IPS DF 6.9 (cell line): ENCODE measurements around the gene GCNT3.

Source experiments
- DNase-seq: peaks from one replicate; pipeline ENCODE4 v3.0.0-alpha.2; 2013; ENCODE audit warnings: low read depth, low spot score
- H3K27ac ChIP-seq: one replicate; pipeline ENCODE4 v1.5.1; 2013; ENCODE audit warnings: low read length, control low read depth
- H3K27me3 ChIP-seq: 2 replicates; pipeline ENCODE4 v1.6.1; 2013; ENCODE audit warnings: mild to moderate bottlenecking, low read length; ENCODE audit not compliant: control insufficient read depth, insufficient read depth
- H3K36me3 ChIP-seq: 2 replicates; pipeline ENCODE4 v1.6.1; 2013; ENCODE audit warnings: low read length; ENCODE audit not compliant: control insufficient read depth, insufficient read depth
- H3K4me1 ChIP-seq: 2 replicates; pipeline ENCODE4 v1.6.1; 2013; ENCODE audit warnings: low read length; ENCODE audit not compliant: control insufficient read depth, insufficient read depth
- H3K4me3 ChIP-seq: 2 replicates; pipeline ENCODE4 v1.5.1; 2013; ENCODE audit warnings: mild to moderate bottlenecking, low read length
- H3K9me3 ChIP-seq: 2 replicates; pipeline ENCODE4 v1.6.1; 2013; ENCODE audit warnings: low read length, inconsistent platforms; ENCODE audit not compliant: control insufficient read depth, insufficient read depth
- WGBS: extraction: QIAGEN DNeasy Blood & Tissue Kit; methylation state at CpG from one replicate; pipeline ENCODE4 v1.1.7; 2013; ENCODE audit warnings: mixed read lengths, missing lambda C conversion rate; ENCODE audit not compliant: insufficient read length, insufficient coverage; 5-methylcytosine and 5-hydroxymethylcytosine counted together

The GCNT3 gene, protein sequence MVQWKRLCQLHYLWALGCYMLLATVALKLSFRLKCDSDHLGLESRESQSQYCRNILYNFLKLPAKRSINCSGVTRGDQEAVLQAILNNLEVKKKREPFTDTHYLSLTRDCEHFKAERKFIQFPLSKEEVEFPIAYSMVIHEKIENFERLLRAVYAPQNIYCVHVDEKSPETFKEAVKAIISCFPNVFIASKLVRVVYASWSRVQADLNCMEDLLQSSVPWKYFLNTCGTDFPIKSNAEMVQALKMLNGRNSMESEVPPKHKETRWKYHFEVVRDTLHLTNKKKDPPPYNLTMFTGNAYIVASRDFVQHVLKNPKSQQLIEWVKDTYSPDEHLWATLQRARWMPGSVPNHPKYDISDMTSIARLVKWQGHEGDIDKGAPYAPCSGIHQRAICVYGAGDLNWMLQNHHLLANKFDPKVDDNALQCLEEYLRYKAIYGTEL

DNA sequence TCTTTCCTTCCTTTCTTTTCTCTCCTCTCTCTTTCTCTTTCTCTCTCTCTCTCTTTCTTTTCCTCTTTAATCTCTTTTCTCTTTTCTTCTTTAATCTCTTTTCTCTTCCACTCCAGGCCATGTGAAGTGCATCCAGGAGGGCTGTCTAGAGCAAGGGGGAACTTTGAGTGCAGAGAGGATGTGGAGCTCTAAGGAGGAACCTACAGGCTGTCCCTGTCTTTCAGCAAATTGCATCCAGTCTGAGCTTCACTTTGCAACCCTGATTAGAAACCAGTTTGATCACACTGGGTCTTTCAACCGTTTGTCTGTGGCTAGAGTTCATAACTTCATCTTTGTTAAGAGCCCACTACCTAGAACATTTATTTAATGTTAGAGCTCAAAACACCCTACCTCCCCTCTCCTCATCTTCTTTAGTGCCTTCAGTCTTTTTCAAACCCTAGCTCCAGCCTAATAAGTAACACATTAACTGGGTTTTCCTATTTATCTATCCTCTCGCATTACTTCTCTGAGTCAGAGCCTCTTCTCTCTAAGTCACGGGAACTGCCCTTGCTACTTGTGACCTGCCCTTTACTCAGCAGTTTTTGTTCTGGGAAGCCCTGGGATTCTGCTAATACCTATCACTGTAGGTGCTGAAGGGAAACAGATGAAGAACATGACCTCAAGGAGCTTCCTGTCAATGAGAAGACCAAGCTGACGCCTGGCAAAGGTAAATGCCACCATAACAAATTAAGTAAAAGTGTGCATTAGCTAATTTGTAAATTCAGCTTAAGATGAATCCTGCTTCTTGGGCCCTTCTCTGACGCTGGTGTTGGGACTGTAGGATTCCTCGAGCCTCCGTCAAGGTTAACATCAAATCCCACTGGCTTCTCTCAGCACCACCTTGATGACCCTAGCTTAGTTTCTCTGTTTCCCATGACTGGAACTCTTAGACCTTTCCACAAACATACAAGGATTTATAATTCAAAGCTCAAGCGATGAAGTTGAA lies at the start of gene GCNT3:
Gene GCNT3 (plus strand): TSS at position 508 of the 985 bp plus-strand sequence. CDS start 6,456 bp downstream, outside the sequence.
- Histone ChIP-seq H3K4me3 (no peak within 1 kb of the TSS), H3K27ac (no peak within 1 kb of the TSS), H3K27me3 (no peaks in the 10 kb centered on the region; the same call in 1 of the 2 replicates), H3K36me3 (no peaks in the 10 kb centered on the region), H3K4me1 (no peaks in the 10 kb centered on the region), H3K9me3 (no peaks in the 10 kb centered on the region)
- WGBS = no CpG with 5 or more reads among the region's 8 CpGs
- no peak for DNase-seq

DNA sequence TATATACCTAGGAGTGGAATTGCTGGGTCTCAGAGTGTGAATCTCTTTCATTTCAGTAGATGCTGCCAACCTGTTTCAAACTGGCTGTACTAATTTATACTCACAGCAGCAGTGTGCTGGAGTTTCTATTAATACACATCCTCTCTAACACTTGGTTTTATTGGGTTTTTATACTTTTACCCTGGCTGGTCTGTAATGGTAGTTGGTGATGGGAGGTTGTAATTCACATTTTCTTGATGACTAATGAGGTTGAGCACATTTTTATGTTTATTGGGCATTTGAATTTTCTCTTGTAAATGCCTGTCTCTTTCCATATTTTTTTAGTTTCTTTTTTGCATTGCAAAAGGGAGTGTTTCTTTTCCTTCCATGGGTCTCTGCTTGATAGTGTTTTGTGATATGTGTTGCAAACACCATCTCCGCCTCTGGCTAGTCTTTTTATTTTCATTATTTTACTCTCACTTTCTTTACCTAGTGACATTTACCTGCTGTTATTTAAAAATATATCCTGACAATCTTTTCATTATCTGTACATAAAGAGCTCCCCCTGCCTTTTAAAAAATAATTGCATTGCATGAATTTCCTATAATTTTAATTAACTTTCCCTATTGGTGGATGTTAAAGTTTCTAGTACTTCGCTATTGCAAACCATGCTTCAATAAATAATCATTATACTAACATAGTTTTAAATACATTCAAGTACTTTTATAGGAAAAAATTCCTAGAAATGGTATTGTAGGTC lies 49.0 kb upstream of the GCNT3 start:
- Histone ChIP-seq H3K27me3 (no peaks in the 10 kb centered on the region), H3K4me1 (no peaks in the 10 kb centered on the region), H3K9me3 (no peaks in the 10 kb centered on the region), H3K27ac (no peak overlapping the region), H3K4me3 (no peak overlapping the region), H3K36me3 (no peaks in the 10 kb centered on the region)
- DNase-seq = no peak
- WGBS = no CpG with 5 or more reads among the region's 2 CpGs

- Histone ChIP-seq H3K4me3 (no peak overlapping the region), H3K36me3 (no peaks in the 10 kb centered on the region), H3K9me3 (no peaks in the 10 kb centered on the region), H3K4me1 (no peaks in the 10 kb centered on the region), H3K27me3 (no peaks in the 10 kb centered on the region), H3K27ac (no peak overlapping the region)
- no peak for DNase-seq
- WGBS = no CpG with 5 or more reads among the region's 4 CpGs
Observed at GRCh38 chr15:59565299-59565698, 46.3 kb upstream of the GCNT3 start.

- no peak for DNase-seq
- H3K4me1 ChIP-seq = no peaks in the 10 kb centered on the region
- no peaks in the 10 kb centered on the region for H3K9me3 ChIP-seq
- WGBS = no CpG with 5 or more reads among the region's 1 CpG
- H3K27ac ChIP-seq = no peak overlapping the region
- no peak overlapping the region for H3K4me3 ChIP-seq
- no peaks in the 10 kb centered on the region for H3K36me3 ChIP-seq
- no peaks in the 10 kb centered on the region for H3K27me3 ChIP-seq
Observed at GRCh38 chr15:59567324-59567723, 44.3 kb upstream of the GCNT3 start.

- Histone ChIP-seq H3K27me3 (no peaks in the 10 kb centered on the region), H3K4me1 (no peaks in the 10 kb centered on the region), H3K9me3 (no peaks in the 10 kb centered on the region), H3K36me3 (no peaks in the 10 kb centered on the region), H3K4me3 (no peak overlapping the region), H3K27ac (no peak overlapping the region)
- no peak for DNase-seq
- no CpG with 5 or more reads among the region's 8 CpGs for WGBS
Observed at GRCh38 chr15:59569477-59569876, 42.1 kb upstream of the GCNT3 start.

DNA sequence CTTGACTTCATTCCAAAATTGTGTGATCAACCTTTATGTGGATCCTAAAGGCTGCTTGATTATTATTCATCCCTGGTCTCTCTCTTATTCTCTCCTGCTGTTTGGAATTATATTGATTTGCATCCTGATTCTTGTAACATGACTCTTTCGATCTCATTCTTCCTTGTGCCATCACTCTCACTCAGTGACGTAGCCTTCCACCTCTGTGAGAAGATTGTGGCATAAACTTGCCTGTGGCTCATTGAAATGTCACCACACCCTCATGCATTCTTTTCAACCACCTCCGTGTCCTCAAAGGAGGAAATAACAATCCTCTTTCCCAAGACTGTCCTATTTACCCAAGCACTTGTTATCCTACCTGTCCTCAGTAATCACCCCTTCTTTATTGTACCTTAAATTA lies 41.3 kb upstream of the GCNT3 start:
- Histone ChIP-seq H3K4me3 (no peak overlapping the region), H3K27me3 (no peaks in the 10 kb centered on the region), H3K4me1 (no peaks in the 10 kb centered on the region), H3K36me3 (no peaks in the 10 kb centered on the region), H3K27ac (no peak overlapping the region), H3K9me3 (no peaks in the 10 kb centered on the region)
- DNase-seq = no peak
- no CpG with 5 or more reads among the region's 3 CpGs for WGBS

DNA sequence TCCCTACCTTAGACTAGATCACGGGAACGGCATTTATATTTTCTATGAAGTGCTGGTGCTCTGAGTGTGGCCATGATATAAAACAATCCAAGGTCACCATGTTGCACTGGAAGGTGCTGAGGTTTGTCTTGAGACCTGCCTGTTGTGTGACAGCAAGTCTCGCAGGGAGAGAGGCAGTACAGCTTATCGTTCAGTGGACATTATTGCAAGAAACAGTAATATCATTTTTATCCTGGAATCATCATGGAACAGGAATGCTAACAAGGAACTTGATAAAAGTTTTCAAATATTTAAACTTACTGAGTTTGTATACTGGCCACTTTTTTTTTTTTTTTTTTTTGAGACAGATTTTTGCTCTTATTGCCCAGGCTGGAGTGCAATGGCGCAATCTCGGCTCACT lies 40.0 kb upstream of the GCNT3 start:
- Histone ChIP-seq H3K27ac (no peak overlapping the region), H3K4me3 (no peak overlapping the region), H3K9me3 (no peaks in the 10 kb centered on the region), H3K36me3 (no peaks in the 10 kb centered on the region), H3K4me1 (no peaks in the 10 kb centered on the region), H3K27me3 (no peaks in the 10 kb centered on the region)
- WGBS = no CpG with 5 or more reads among the region's 6 CpGs
- DNase-seq = no peak

GRCh38 chr15:59583088-59583487 lies 28.5 kb upstream of the GCNT3 start:
- Histone ChIP-seq H3K27ac (no peak overlapping the region), H3K4me1 (no peaks in the 10 kb centered on the region), H3K9me3 (no peaks in the 10 kb centered on the region), H3K27me3 (no peaks in the 10 kb centered on the region), H3K4me3 (no peak overlapping the region), H3K36me3 (no peaks in the 10 kb centered on the region)
- DNase-seq = no peak
- WGBS = no CpG with 5 or more reads among the region's 3 CpGs

- H3K4me1 ChIP-seq = no peaks in the 10 kb centered on the region; the same call in 1 of the 2 replicates
- DNase-seq = no peak
- no peak overlapping the region for H3K27ac ChIP-seq
Observed at GRCh38 chr15:59587085-59587826, 24.3 kb upstream of the GCNT3 start.

More at GRCh38 chr15:59587085-59587826, 24.3 kb upstream of the GCNT3 start:
- WGBS = no CpG with 5 or more reads among the region's 3 CpGs
- H3K9me3 ChIP-seq = no peaks in the 10 kb centered on the region
- no peak overlapping the region for H3K4me3 ChIP-seq
- no peaks in the 10 kb centered on the region for H3K27me3 ChIP-seq
- H3K36me3 ChIP-seq = no peaks in the 10 kb centered on the region
